Endothelial cell of umbilical vein (primary cell): ENCODE results near the gene BCL2. TPM values are rescaled to one million over a fixed set of nuclear protein-coding genes. Genes with fewer than 3 reads are reported as not detected.

ENCODE experiments used
- BruUV-seq: library from RNA; stranded (reverse); fragments of 400-500 nt; replicated peaks from 2 replicates; lab custom pipeline; 2021; lab: Mats Ljungman, UMichigan
- CTCF ChIA-PET: fragments of 300-600, 350-600 bp; sonication (Branson Sonifier 250); formaldehyde crosslinking; loops from one replicate; lab custom pipeline; 2021; ENCODE audit warnings: antibody characterized with exemption, inconsistent platforms; lab: Charles Lee
- POLR2A ChIA-PET: fragments of 300-600, 350-600 bp; sonication (Branson Sonifier 250); formaldehyde crosslinking; loops from one replicate; lab custom pipeline; 2021; ENCODE audit warnings: antibody characterized with exemption, inconsistent platforms; lab: Charles Lee
- DNase-seq: peaks from one replicate; pipeline ENCODE4 v3.0.0-alpha.2; 2011; ENCODE audit warnings: low read depth, low spot score
- FAIRE-seq: peaks from 2 replicates; lab custom pipeline; 2011; peaks lifted over from hg19 to GRCh38; lab: Jason Lieb, UNC
- H2AFZ ChIP-seq: 2 replicates; pipeline ENCODE4 v1.6.0; 2012; ENCODE audit warnings: low read depth, low read length, control low read depth, inconsistent platforms
- H3K27ac ChIP-seq: 2 replicates; pipeline ENCODE4 v1.5.1; 2011; ENCODE audit warnings: low read depth, mild to moderate bottlenecking, control low read depth, low read length, moderate library complexity; ENCODE audit not compliant: insufficient read depth
- H3K27me3 ChIP-seq, 2 experiments: 2 replicates each; pipeline versions ENCODE4 v1.6.0 to v1.6.1; 2011; ENCODE audit warnings: low read length in 2 of 2, mixed read lengths in 1 of 2; ENCODE audit not compliant: control insufficient read depth in 2 of 2, insufficient read depth in 2 of 2
- H3K36me3 ChIP-seq, 2 experiments: 2 replicates in 1 of 2; 3 replicates in 1 of 2; pipeline ENCODE4 v1.5.1; 2011; ENCODE audit warnings: low read length in 2 of 2, mild to moderate bottlenecking in 1 of 2, moderate library complexity in 1 of 2; ENCODE audit not compliant: control insufficient read depth in 2 of 2, insufficient read depth in 2 of 2; ENCODE audit errors: extremely low read depth in 1 of 2
- H3K4me1 ChIP-seq: 3 replicates; pipeline ENCODE4 v1.5.1; 2011; ENCODE audit warnings: mild to moderate bottlenecking, low read length; ENCODE audit not compliant: control insufficient read depth, insufficient read depth; ENCODE audit errors: extremely low read depth
- H3K4me2 ChIP-seq: 2 replicates; pipeline ENCODE4 v1.6.1; 2011; ENCODE audit warnings: low read length, control low read depth, mixed read lengths; ENCODE audit not compliant: insufficient read depth
- H3K4me3 ChIP-seq, 3 experiments: fragments of 200-600 bp in 1 of 3; sonication (generic), shearing (Covaris generic) in 1 of 3; replicated peaks in 1 of 3; 2 replicates each; pipeline ENCODE4 v1.5.1; 2011 to 2016; ENCODE audit warnings: control low read depth in 3 of 3, low read length in 3 of 3, mild to moderate bottlenecking in 2 of 3, inconsistent platforms in 1 of 3, low read depth in 1 of 3, moderate library complexity in 1 of 3; ENCODE audit not compliant: insufficient read depth in 1 of 3
- H3K79me2 ChIP-seq: 2 replicates; pipeline ENCODE4 v1.6.0; 2012; ENCODE audit warnings: low read length, inconsistent platforms; ENCODE audit not compliant: control insufficient read depth, insufficient read depth
- H3K9ac ChIP-seq: replicated peaks from 2 replicates; pipeline ENCODE3; 2011; ENCODE audit warnings: low read length, control low read depth; ENCODE audit not compliant: insufficient read depth; ENCODE audit errors: extremely low read depth
- H3K9me1 ChIP-seq: replicated peaks from 3 replicates; pipeline ENCODE4 v1.6.0; 2011; ENCODE audit warnings: mild to moderate bottlenecking, low read length; ENCODE audit not compliant: control insufficient read depth, insufficient read depth; ENCODE audit errors: extremely low read depth
- H3K9me3 ChIP-seq: replicated peaks from 2 replicates; pipeline ENCODE4 v1.5.1; 2012; ENCODE audit warnings: low read length, inconsistent platforms; ENCODE audit not compliant: control insufficient read depth, insufficient read depth
- H4K20me1 ChIP-seq: replicated peaks from 2 replicates; pipeline ENCODE3; 2011; ENCODE audit warnings: mild to moderate bottlenecking, low read length; ENCODE audit not compliant: control insufficient read depth, insufficient read depth; ENCODE audit errors: extremely low read depth
- CTCF ChIP-seq, 2 donors: IDR thresholded peaks; 1 replicate in 1 of 2; 2 replicates in 1 of 2; pipeline ENCODE4 v1.5.1; 2011; ENCODE audit warnings: low read length in 2 of 2, mild to moderate bottlenecking in 2 of 2, moderate library complexity in 2 of 2, control low read depth in 1 of 2, inconsistent platforms in 1 of 2, low read depth in 1 of 2; ENCODE audit not compliant: insufficient read depth in 1 of 2; ENCODE audit errors: extremely low read depth in 1 of 2
- EZH2 ChIP-seq: IDR thresholded peaks from 2 replicates; pipeline ENCODE4 v1.6.1; 2012; ENCODE audit warnings: borderline replicate concordance, low read depth, mild to moderate bottlenecking, moderate library complexity, low read length, inconsistent platforms; ENCODE audit not compliant: severe bottlenecking
- FOS ChIP-seq: IDR thresholded peaks from 2 replicates; pipeline ENCODE4 v1.6.1; 2011; ENCODE audit warnings: mild to moderate bottlenecking, low read length, moderate library complexity, borderline replicate concordance; ENCODE audit not compliant: insufficient read depth
- GATA2 ChIP-seq: IDR thresholded peaks from 2 replicates; pipeline ENCODE4 v1.7.0; 2011; ENCODE audit warnings: low read depth, mild to moderate bottlenecking, moderate library complexity, mixed read lengths, low read length; ENCODE audit not compliant: insufficient read length, insufficient read depth
- JUN ChIP-seq: IDR thresholded peaks from 2 replicates; pipeline ENCODE4 v1.6.1; 2011; ENCODE audit warnings: borderline replicate concordance, low read depth; ENCODE audit not compliant: insufficient read length, insufficient read depth
- MYC ChIP-seq: IDR thresholded peaks from one replicate; pipeline ENCODE4 v1.6.1; 2011; ENCODE audit warnings: mild to moderate bottlenecking, low read depth, low read length
- POLR2A ChIP-seq: IDR thresholded peaks from 2 replicates; pipeline ENCODE4 v1.6.1; 2012; ENCODE audit warnings: low read depth, mild to moderate bottlenecking, control low read depth, low read length
- POLR2AphosphoS5 ChIP-seq: IDR thresholded peaks from 2 replicates; pipeline ENCODE4 v1.6.1; 2012; ENCODE audit warnings: low read depth, mild to moderate bottlenecking, control low read depth, low read length, moderate library complexity; ENCODE audit not compliant: insufficient read depth
- dilution Hi-C: fragments of 300-500 bp; cut with MboI; formaldehyde crosslinking; loops from one replicate; pipeline ENCODE4 v1.15.0; 2019; ENCODE audit warnings: low sequenced_read_pairs; ENCODE audit not compliant: extremely low pct_ligation_motif_present
- intact Hi-C: fragments of 100-400 bp; cut with micrococcal nuclease; formaldehyde crosslinking; loops from one replicate; pipeline ENCODE4 v1.10.0; 2022
- polyA plus RNA-seq, 4 experiments: library from polyadenylated mRNA; depleted of rRNA in 3 of 4; stranded (reverse) in 3 of 4; unstranded in 1 of 4; fragments of >200 nt; gene quantifications; 2 replicates each; pipeline versions ENCODE4 v1.2.1 to v1.2.3, GENCODE V29; 2011 to 2012; ENCODE audit warnings: missing spikeins in 1 of 4
- total RNA-seq: library from RNA; stranded (reverse); gene quantifications from 2 replicates; pipeline ENCODE4 v1.2.3, GENCODE V29; 2021
- TF ChIP-seq, protein P1 (sequence below): IDR thresholded peaks from 2 replicates; pipeline ENCODE4 v1.6.1; 2011; ENCODE audit not compliant: insufficient read depth, insufficient read length

Gene BCL2
- total and polyA plus RNA-seq, 2 donors (not counting 3 experiments of a cell fraction or from before 2014, with no cell fraction given): 0.35 to 5.0 TPM

DNA sequence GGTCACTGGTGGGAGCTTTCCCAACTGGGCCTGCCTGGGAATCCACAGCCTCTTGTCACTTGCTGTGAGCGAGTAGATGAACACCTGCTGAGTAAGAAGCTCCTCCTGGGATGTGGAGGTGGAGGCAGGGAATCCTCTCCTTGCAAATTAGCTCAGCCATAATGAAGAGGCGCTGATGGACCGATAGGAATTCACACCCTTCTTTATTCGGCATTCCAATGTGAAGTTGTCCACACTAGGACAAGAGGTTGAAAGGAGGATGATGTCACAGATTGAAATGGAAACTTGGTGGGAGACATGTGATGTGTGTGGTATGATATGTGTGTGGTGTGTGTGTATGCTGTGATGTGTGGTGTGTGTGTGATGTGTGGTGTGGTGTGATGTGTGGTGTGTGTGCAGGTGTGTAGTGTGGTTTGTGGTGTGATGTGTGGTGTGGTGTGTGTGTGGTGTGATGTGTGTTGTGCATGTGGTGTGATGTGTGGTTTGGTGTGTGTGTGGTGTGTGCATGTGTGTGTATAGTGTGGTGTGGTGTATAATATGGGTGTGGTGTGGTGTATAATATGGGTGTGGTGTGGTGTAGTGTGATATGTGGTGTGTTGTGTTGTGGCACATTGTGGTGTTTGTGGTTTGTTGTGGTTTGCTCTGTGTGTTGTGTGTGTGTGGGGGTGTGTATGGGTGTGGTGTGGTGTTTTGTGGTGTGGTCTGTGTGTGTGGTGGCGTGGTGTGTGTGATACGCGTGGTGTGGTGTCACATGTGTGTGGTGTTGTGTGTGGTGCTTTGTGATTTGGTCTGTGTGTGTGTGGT is 216.4 kb downstream of the BCL2 start:
- no peaks in the 10 kb centered on the region for H3K36me3 ChIP-seq
- no peak for FAIRE-seq
- intact Hi-C loops (no loop called here), dilution Hi-C loops (no loop called here)
- TF ChIP-seq MYC: no peak
- no peak for TF ChIP-seq POLR2A
- no peak for TF ChIP-seq EZH2
- TF ChIP-seq JUN: no peak
- TF ChIP-seq, protein P1, sequence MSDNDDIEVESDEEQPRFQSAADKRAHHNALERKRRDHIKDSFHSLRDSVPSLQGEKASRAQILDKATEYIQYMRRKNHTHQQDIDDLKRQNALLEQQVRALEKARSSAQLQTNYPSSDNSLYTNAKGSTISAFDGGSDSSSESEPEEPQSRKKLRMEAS: no peak
- no peak for TF ChIP-seq GATA2
- TF ChIP-seq FOS: no peak
- no peak for TF ChIP-seq CTCF (IDR thresholded peaks at IDR 0.05; ENCODE audit: extremely low read depth in 1 of 2, insufficient read depth in 1 of 2, low read depth in 1 of 2, low read length in 2 of 2)
- TF ChIP-seq POLR2AphosphoS5: no peak
- no peak for DNase-seq
- no peaks in the 10 kb centered on the region for H3K79me2 ChIP-seq
- H3K4me3 ChIP-seq: no peak overlapping the region
- H4K20me1 ChIP-seq: no peaks in the 10 kb centered on the region
- CTCF ChIA-PET: no interaction called here
- no peaks in the 10 kb centered on the region for H3K27me3 ChIP-seq
- H3K4me1 ChIP-seq: no peaks in the 10 kb centered on the region
- no peak overlapping the region for H3K27ac ChIP-seq
- BruUV-seq: no TSS peak
- POLR2A ChIA-PET: no interaction called here
- no peaks in the 10 kb centered on the region for H3K9me3 ChIP-seq
- no peak overlapping the region for H3K9ac ChIP-seq
- no peak overlapping the region for H3K4me2 ChIP-seq
- no peak overlapping the region for H2AFZ ChIP-seq
- H3K9me1 ChIP-seq: no peaks in the 10 kb centered on the region
